SK-N-MC (cell line): ENCODE data around the gene SASH1.

Experiments used
- EZH2 ChIP-seq: fragments of 200-600 bp; sonication (generic); IDR thresholded peaks from one replicate; pipeline ENCODE4 v1.6.1; 2017; ENCODE audit warnings: antibody characterized with exemption
- FOXP2 ChIP-seq: optimal IDR thresholded peaks from 2 replicates; pipeline ENCODE3; 2011; ENCODE audit warnings: mild to moderate bottlenecking, moderate library complexity; ENCODE audit not compliant: insufficient read depth; ENCODE audit errors: extremely low read length, control extremely low read depth
- POLR2AphosphoS5 ChIP-seq: IDR thresholded peaks from 2 replicates; pipeline ENCODE4 v1.6.1; 2012; ENCODE audit warnings: mild to moderate bottlenecking, low read depth, low read length, borderline replicate concordance

DNA sequence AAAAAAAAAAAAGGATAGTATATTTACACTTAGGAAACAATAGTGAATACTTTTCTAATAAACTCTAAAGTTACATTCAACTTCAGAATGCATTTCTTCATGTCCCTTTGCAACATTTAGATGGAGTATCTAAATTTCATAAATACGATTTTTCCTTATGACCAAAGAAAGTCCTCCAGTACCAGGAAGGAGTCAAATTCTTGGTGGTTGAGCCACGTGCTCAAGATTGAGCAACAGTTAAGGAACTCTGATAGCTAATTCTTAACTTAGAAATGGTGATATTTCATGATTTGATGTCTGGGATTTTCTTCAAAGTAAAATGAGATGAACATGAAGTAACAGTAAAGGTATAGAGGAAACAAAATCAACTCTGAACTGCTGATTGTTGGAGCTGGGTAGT, 92.7 kb downstream of the SASH1 start:
- TF ChIP-seq POLR2AphosphoS5 (no peak), EZH2 (no peak), FOXP2 (no peak)
